NCI-H2196 (cell line): ENCODE data around the gene DNM3.

Experiments used
- DNase-seq: peaks from one replicate; lab custom pipeline; 2025; ENCODE audit not compliant: unreplicated experiment; lab: John Stamatoyannopoulos, UW

The DNM3 gene

GRCh38 chr1:172162236-172162635 is 320.9 kb downstream of the DNM3 start:
- DNase-seq: no peak

- no peak for DNase-seq
Measured at GRCh38 chr1:172163498-172164215, 322.4 kb downstream of the DNM3 start.

GRCh38 chr1:172165403-172165802 is 324.1 kb downstream of the DNM3 start:
- no peak for DNase-seq

GRCh38 chr1:172167796-172168596 is 326.7 kb downstream of the DNM3 start:
- DNase-seq: no peak

- no peak for DNase-seq
Measured at GRCh38 chr1:172168597-172168872, 327.2 kb downstream of the DNM3 start.

- DNase-seq: no peak
Measured at GRCh38 chr1:172169836-172170235, 328.5 kb downstream of the DNM3 start.

GRCh38 chr1:172172352-172172831 is 331.1 kb downstream of the DNM3 start:
- DNase-seq: no peak

- DNase-seq: no peak
Measured at GRCh38 chr1:172176206-172176605, 334.9 kb downstream of the DNM3 start.

GRCh38 chr1:172177849-172178248 is 336.6 kb downstream of the DNM3 start:
- DNase-seq: no peak

GRCh38 chr1:172178886-172179285 is 337.6 kb downstream of the DNM3 start:
- DNase-seq: no peak

GRCh38 chr1:172179918-172180317 is 338.6 kb downstream of the DNM3 start:
- no peak for DNase-seq

GRCh38 chr1:172180501-172181285 is 339.4 kb downstream of the DNM3 start:
- no peak for DNase-seq

GRCh38 chr1:172184506-172185191 is 343.4 kb downstream of the DNM3 start:
- DNase-seq: no peak

- no peak for DNase-seq
Measured at GRCh38 chr1:172185211-172185610, 343.9 kb downstream of the DNM3 start.

GRCh38 chr1:172185996-172186395 is 344.7 kb downstream of the DNM3 start:
- no peak for DNase-seq

- no peak for DNase-seq
Measured at GRCh38 chr1:172201572-172201971, 360.3 kb downstream of the DNM3 start.

- DNase-seq: no peak
Measured at GRCh38 chr1:172203135-172203823, 362.0 kb downstream of the DNM3 start.

GRCh38 chr1:172203902-172204301 is 362.6 kb downstream of the DNM3 start:
- no peak for DNase-seq

GRCh38 chr1:172206256-172206655 is 365.0 kb downstream of the DNM3 start:
- no peak for DNase-seq

GRCh38 chr1:172208635-172209034 is 367.3 kb downstream of the DNM3 start:
- no peak for DNase-seq

GRCh38 chr1:172211221-172211620 is 369.9 kb downstream of the DNM3 start:
- DNase-seq: no peak
